GM12891 (cell line): ENCODE results near the gene PPFIA2.
"Not testable (repeated sequence)": the region's sequence is repeated elsewhere in the genome, so short reads cannot be mapped to it uniquely, and the experiment has no call there.

Experiments
- DNase-seq: peaks from one replicate; pipeline ENCODE4 v3.0.0; 2011; ENCODE audit warnings: low spot score; ENCODE audit not compliant: insufficient read length
- FAIRE-seq: peaks from 2 replicates; lab custom pipeline; 2011; peaks lifted over from hg19 to GRCh38; lab: Jason Lieb, UNC
- PAX5 ChIP-seq: IDR thresholded peaks from 2 replicates; pipeline ENCODE4 v1.6.1; 2011; ENCODE audit warnings: low read length, moderate library complexity, mild to moderate bottlenecking; ENCODE audit not compliant: insufficient read depth, severe bottlenecking
- POLR2A ChIP-seq: IDR thresholded peaks from 2 replicates; pipeline ENCODE4 v1.6.1; 2011; ENCODE audit warnings: low read depth, low read length, control low read depth
- POLR2AphosphoS5 ChIP-seq: IDR thresholded peaks from 2 replicates; pipeline ENCODE4 v1.6.1; 2011; ENCODE audit warnings: low read depth, low read length, control low read depth
- POU2F2 ChIP-seq: IDR thresholded peaks from 2 replicates; pipeline ENCODE4 v1.6.1; 2011; ENCODE audit warnings: low read depth, mild to moderate bottlenecking, control low read depth, low read length, moderate library complexity
- SPI1 ChIP-seq: IDR thresholded peaks from 2 replicates; pipeline ENCODE4 v1.6.1; 2011; ENCODE audit warnings: low read depth, low read length, control low read depth
- TAF1 ChIP-seq: IDR thresholded peaks from 2 replicates; pipeline ENCODE4 v1.6.1; 2011; ENCODE audit warnings: low read depth, low read length, control low read depth

PPFIA2 gene

DNA sequence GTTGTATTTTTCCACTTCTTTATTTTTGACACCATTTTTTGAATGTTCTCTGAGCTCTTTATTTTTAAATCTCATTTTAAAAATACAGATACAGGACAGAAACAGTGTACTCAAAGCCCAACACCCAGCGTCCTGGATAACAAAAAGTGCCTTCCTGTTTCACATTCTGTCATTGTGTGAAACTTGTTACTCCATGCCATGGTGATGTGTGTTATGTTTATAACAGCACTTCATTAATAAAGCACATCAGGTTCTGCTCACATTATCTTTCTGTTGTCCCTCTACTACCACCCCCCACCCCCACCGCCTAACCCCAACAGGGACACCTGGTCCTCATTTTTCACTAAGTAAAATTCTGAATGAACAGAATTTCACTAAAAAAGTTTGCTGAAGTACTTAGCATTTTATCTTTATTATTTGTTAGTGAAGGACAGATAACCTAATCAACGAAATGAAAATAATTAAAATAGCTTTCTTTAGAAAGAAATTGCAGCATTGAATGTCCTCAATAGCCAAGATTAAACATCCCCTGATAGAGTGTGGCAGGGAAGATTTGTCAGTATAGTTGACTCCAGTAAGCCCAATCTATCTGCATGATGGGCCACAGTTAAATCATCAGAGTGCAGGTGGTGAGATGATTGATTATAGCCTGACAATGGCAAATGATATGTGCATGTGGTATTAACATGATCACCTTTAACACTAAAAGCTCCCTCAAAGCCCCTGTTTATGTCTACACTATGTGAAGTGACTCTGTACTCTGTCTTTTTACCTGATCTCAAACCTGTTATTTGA, 527.4 kb downstream of the PPFIA2 start:
- no peak for TF ChIP-seq TAF1
- TF ChIP-seq SPI1: no peak
- TF ChIP-seq POLR2AphosphoS5: no peak
- TF ChIP-seq PAX5: no peak
- no peak for TF ChIP-seq POU2F2
- no peak for TF ChIP-seq POLR2A
- no peak for DNase-seq
- FAIRE-seq: no peak

DNA sequence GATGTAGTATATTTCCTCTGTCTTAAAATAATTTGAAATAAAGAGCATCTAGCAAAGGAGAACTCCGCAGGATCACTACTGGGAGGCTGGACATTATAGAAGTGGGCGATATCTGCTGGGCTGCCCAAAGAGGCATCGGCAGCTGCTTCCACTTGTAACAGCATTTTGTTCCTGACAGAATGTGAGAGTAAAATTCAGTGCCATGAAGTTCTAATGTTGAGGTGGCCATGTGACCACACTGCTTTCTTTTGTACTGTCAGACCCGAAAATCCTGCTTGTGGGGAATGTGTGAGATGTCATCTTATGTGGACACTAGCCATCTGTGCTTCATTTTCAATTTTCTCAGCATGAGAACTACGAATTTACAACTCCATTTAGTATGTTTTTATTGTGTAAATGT, 529.4 kb downstream of the PPFIA2 start:
- DNase-seq (no peak), FAIRE-seq (no peak)
- TF ChIP-seq POU2F2 (no peak), PAX5 (no peak), POLR2AphosphoS5 (no peak), POLR2A (no peak), SPI1 (no peak), TAF1 (no peak)

DNA sequence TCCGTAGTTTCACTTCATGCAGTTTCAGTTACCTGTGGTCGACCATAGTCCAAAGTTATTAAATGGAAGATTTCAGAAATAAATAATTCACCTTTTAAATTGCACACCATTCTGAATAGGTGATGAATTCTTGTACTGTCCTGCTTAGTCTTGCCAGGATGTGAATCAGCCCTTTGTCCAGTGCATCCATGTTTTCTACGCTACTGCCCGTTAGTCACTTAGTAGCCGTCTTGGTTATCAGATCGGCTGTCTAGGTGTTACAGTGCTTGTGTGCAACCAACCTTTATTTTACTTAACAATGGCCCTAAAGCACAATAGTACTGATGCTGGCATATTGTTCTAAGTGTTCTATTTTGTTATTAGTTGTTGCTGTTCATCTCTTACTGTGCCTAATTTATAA, 534.5 kb downstream of the PPFIA2 start:
- TF ChIP-seq PAX5 (no peak), SPI1 (no peak), POLR2AphosphoS5 (no peak), POLR2A (no peak), TAF1 (no peak), POU2F2 (no peak)
- FAIRE-seq (no peak), DNase-seq (no peak)

DNA sequence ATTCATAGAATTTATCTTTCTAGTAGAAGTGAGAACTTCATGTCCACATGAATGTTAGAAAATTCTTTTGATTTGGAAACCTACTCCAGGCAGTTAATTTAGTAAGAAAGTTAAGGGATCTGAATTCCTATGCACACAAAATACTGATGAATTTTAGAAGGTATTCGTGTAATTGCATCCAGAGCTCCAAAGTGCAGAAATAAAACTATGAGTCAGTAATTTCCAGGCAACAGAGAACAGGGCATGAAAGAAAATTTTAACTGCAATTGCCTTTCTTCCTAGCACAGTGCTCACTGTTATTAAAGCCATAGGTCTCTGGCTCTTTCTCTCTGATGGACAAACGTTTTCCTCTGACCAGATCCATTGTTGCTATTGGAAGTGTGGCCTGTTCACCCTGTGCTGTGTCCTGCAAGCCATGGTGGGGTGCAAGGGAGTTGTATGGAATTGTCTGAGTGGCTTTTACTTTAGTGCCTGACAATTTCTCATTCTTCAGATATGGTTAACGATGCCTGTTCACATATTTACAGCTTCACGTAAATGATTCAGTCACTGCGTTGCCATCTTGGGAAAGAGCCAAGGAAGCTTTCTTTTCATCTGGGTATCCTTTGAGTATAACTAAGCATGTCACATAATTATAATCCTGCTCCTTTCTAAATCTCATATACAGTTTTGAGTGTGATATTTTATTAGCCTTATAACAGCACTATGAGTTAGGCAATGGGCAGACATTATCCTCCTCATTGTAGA, 536.1 kb downstream of the PPFIA2 start:
- no peak for FAIRE-seq
- TF ChIP-seq SPI1: no peak
- TF ChIP-seq POLR2A: no peak
- TF ChIP-seq PAX5: no peak
- no peak for TF ChIP-seq POLR2AphosphoS5
- no peak for TF ChIP-seq POU2F2
- TF ChIP-seq TAF1: no peak
- no peak for DNase-seq

- DNase-seq (no peak), FAIRE-seq (no peak)
- TF ChIP-seq PAX5: no peak
- no peak for TF ChIP-seq SPI1
- TF ChIP-seq TAF1: no peak
- TF ChIP-seq POLR2AphosphoS5: no peak
- TF ChIP-seq POLR2A: no peak
- TF ChIP-seq POU2F2: no peak
Measured at GRCh38 chr12:81221681-81222080, 537.5 kb downstream of the PPFIA2 start.

- TF ChIP-seq POU2F2 (no peak), TAF1 (no peak), POLR2A (no peak), POLR2AphosphoS5 (no peak), PAX5 (no peak), SPI1 (no peak)
- DNase-seq (no peak), FAIRE-seq (no peak)
Measured at GRCh38 chr12:81216739-81217138, 542.4 kb downstream of the PPFIA2 start.

DNA sequence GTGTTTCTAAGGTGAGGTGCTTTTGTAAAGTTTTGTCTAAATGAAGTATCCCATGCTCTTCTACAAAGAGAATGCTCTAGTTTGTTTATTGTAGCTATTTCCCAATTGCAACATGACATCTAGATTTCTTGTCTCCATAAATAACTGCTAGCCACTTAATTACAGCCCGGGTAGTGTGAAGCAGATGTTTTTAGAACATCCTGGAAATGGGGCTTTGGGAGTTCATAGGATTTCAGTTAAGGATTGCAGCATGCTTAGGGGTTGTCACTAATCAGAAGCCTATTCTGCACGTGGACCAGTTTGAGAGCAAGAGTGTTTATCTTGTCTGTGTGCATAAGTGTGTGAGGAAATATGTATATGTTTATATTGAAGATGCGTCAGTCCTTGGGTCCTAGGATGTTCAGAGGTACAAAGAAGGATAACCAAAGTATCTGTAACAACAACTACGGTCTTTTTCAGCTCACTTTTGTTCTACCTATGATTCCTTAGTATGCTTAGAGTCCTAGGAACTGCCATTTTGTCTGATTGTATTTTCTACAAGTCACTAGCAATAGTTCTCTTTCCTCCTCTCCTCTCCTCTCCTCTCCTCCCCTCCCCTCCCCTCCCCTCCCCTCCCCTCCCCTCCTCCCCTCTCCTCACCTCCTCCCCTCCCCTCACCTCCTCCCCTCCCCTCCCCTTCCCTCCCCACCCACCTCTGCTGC, 546.0 kb downstream of the PPFIA2 start:
- DNase-seq (no peak), FAIRE-seq (no peak)
- no peak for TF ChIP-seq POU2F2
- TF ChIP-seq TAF1: no peak
- TF ChIP-seq SPI1: no peak
- no peak for TF ChIP-seq POLR2A
- TF ChIP-seq PAX5: no peak
- no peak for TF ChIP-seq POLR2AphosphoS5

DNA sequence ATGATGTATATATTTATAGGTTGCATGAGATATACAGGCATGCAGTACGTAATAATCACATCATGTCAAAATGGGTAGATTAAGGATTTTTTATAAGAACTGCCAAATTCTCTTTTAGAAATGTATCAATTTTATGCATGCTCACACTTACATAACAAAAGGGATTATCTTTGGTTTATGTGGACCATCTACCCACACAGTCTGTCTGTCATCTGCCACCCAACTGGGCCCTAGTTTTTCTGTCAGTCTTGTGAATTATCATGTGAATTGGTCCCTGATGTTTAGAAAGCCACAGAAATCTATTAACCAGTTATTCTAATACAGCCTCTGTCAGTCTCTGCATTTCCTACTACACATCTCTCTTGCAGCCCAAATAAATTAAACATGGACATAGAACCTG, 547.8 kb downstream of the PPFIA2 start:
- no peak for TF ChIP-seq SPI1
- no peak for TF ChIP-seq POLR2A
- DNase-seq (no peak), FAIRE-seq (no peak)

- FAIRE-seq, DNase-seq: not testable (repeated sequence)
Measured at GRCh38 chr12:81209772-81210225, 549.4 kb downstream of the PPFIA2 start.
